Measurements from ENCODE around the gene SYNGR1.
"Not testable (repeated sequence)": the region's sequence is repeated elsewhere in the genome, so short reads cannot be mapped to it uniquely, and the experiment has no call there.

SYNGR1 gene

GRCh38 chr22:39352306-39352891 is 2.6 kb downstream of the SYNGR1 start:
- DNase-seq = no peak

- DNase-seq = no peak
Observed at GRCh38 chr22:39353346-39353745, 3.6 kb downstream of the SYNGR1 start.

- DNase-seq = no peak
Observed at GRCh38 chr22:39355080-39355479, 5.3 kb downstream of the SYNGR1 start.

- DNase-seq = not testable (repeated sequence)
Observed at GRCh38 chr22:39355805-39356204, 6.0 kb downstream of the SYNGR1 start.

- no peak for DNase-seq
Observed at GRCh38 chr22:39356464-39356863, 6.7 kb downstream of the SYNGR1 start.

GRCh38 chr22:39357110-39358108 is 7.6 kb downstream of the SYNGR1 start:
- not testable (repeated sequence) for DNase-seq

- not testable (repeated sequence) for DNase-seq
Observed at GRCh38 chr22:39358197-39358596, 8.4 kb downstream of the SYNGR1 start.

GRCh38 chr22:39359659-39360195 is 9.9 kb downstream of the SYNGR1 start:
- no peak for DNase-seq

- no peak for DNase-seq
Observed at GRCh38 chr22:39360242-39360641, 10.5 kb downstream of the SYNGR1 start.

GRCh38 chr22:39360674-39361413 is 11.1 kb downstream of the SYNGR1 start:
- DNase-seq = no peak

GRCh38 chr22:39361496-39361895 is 11.7 kb downstream of the SYNGR1 start:
- DNase-seq = no peak

- DNase-seq = no peak
Observed at GRCh38 chr22:39362271-39362670, 12.5 kb downstream of the SYNGR1 start.

- DNase-seq = no peak
Observed at GRCh38 chr22:39362932-39363331, 13.1 kb downstream of the SYNGR1 start.

GRCh38 chr22:39363751-39364515 is 14.1 kb downstream of the SYNGR1 start:
- no peak for DNase-seq

GRCh38 chr22:39364714-39365491 is 15.1 kb downstream of the SYNGR1 start:
- no peak for DNase-seq

GRCh38 chr22:39365492-39365780 is 15.6 kb downstream of the SYNGR1 start:
- no peak for DNase-seq

- DNase-seq = no peak
Observed at GRCh38 chr22:39367035-39367434, 17.2 kb downstream of the SYNGR1 start.

- DNase-seq = no peak
Observed at GRCh38 chr22:39368461-39368911, 18.7 kb downstream of the SYNGR1 start.

- DNase-seq = no peak
Observed at GRCh38 chr22:39369186-39369585, 19.4 kb downstream of the SYNGR1 start.

- no peak for DNase-seq
Observed at GRCh38 chr22:39369586-39369985, 19.8 kb downstream of the SYNGR1 start.

- DNase-seq = no peak
Observed at GRCh38 chr22:39371732-39372131, 21.9 kb downstream of the SYNGR1 start.

GRCh38 chr22:39374191-39374590 is 24.4 kb downstream of the SYNGR1 start:
- no peak for DNase-seq
